Measurements from ENCODE around the gene CEACAM8.

DNA sequence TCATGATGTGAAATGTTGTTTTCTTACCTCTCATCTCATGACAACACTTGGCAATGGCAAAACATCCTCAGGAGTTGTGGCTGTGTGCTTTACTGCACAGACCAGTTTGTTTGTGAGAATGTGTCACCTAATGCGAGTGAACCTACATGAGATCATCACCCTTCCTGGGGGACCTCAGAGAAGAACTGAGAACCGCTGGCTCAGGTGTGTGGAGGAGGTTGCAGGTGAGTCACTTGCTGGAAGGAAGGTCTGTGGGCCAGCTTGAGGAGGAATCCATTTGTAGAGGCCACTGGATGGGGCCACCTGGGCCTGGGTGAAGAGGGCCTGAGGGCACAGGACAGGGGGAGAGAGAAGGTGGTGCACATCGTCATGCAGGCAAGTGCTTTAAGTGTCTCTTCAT lies 63.4 kb downstream of the CEACAM8 start:
- no peak for TF ChIP-seq ZNF140 (tag by site-specific recombination; IDR thresholded peaks at IDR 0.05)
- no peak for TF ChIP-seq CTCF (tag by site-specific recombination; IDR thresholded peaks at IDR 0.05)
- TF ChIP-seq ZNF580 (tag by site-specific recombination; IDR thresholded peaks at IDR 0.05), result no peak
- TF ChIP-seq ZNF610 (tag by site-specific recombination; IDR thresholded peaks at IDR 0.05; ENCODE audit: borderline replicate concordance), result no peak
- no peak for TF ChIP-seq ZNF48 (tag by site-specific recombination; IDR thresholded peaks at IDR 0.05)

Measured in HEK293 (cell line).